Uterus (tissue), 2 donors: ENCODE data around the gene SLC15A4.

Experiments
- CTCF ChIP-seq, 4 experiments: fragments of 200-600 bp in 2 of 4; fragments of 450-650 bp in 2 of 4; sonication (generic) in 2 of 4; IDR thresholded peaks; one replicate each; pipeline ENCODE4 v1.5.1; 2016 to 2019; ENCODE audit warnings: antibody characterized with exemption in 4 of 4, mild to moderate bottlenecking in 2 of 4, moderate library complexity in 1 of 4
- POLR2A ChIP-seq, 2 donors: fragments of 450-650 bp; IDR thresholded peaks; one replicate each; pipeline ENCODE4 v1.6.1; 2016; ENCODE audit warnings: antibody characterized with exemption in 2 of 2, mild to moderate bottlenecking in 1 of 2, moderate library complexity in 1 of 2

- TF ChIP-seq CTCF (IDR thresholded peaks at IDR 0.05) (no peak), POLR2A (IDR thresholded peaks at IDR 0.05) (no peak)
Measured at GRCh38 chr12:128761379-128761790, 62.4 kb downstream of the SLC15A4 start.
